Adrenal gland (tissue), 5 donors: ENCODE measurements around the gene PKDCC.
"Not testable (repeated sequence)": the region's sequence is repeated elsewhere in the genome, so short reads cannot be mapped to it uniquely, and the experiment has no call there.

Source experiments
- POLR2A ChIP-seq, 2 donors: fragments of 450-650 bp; IDR thresholded peaks; one replicate each; pipeline ENCODE4 v1.6.1; 2017; ENCODE audit warnings: antibody characterized with exemption in 2 of 2, mild to moderate bottlenecking in 2 of 2, moderate library complexity in 1 of 2
- TF ChIP-seq, protein P1 (sequence below), 6 experiments: fragments of 450-650 bp in 4 of 6; fragments of 200-600 bp in 2 of 6; sonication (generic) in 1 of 6; IDR thresholded peaks; 1 replicate in 5 of 6; 2 replicates in 1 of 6; pipeline versions ENCODE4 v1.5.1 to v1.8.0; 2016 to 2021; ENCODE audit warnings: antibody characterized with exemption in 6 of 6, mild to moderate bottlenecking in 2 of 6, moderate library complexity in 1 of 6
- donor health status: DM: no; HTN: no; CAD: no.

- TF ChIP-seq, protein P1, sequence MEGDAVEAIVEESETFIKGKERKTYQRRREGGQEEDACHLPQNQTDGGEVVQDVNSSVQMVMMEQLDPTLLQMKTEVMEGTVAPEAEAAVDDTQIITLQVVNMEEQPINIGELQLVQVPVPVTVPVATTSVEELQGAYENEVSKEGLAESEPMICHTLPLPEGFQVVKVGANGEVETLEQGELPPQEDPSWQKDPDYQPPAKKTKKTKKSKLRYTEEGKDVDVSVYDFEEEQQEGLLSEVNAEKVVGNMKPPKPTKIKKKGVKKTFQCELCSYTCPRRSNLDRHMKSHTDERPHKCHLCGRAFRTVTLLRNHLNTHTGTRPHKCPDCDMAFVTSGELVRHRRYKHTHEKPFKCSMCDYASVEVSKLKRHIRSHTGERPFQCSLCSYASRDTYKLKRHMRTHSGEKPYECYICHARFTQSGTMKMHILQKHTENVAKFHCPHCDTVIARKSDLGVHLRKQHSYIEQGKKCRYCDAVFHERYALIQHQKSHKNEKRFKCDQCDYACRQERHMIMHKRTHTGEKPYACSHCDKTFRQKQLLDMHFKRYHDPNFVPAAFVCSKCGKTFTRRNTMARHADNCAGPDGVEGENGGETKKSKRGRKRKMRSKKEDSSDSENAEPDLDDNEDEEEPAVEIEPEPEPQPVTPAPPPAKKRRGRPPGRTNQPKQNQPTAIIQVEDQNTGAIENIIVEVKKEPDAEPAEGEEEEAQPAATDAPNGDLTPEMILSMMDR (IDR thresholded peaks at IDR 0.05) = not testable (repeated sequence)
- TF ChIP-seq POLR2A (IDR thresholded peaks at IDR 0.05) = not testable (repeated sequence)
These were observed 13.7 kb upstream of the PKDCC start for GRCh38 chr2:42034096-42034495.
